IPS-NIHi7 (cell line): Measurements from ENCODE around the gene MGA.
A peak's percentile ranks its signal among the peaks of the same experiment; 100 is the strongest.
"Not testable (repeated sequence)": the region's sequence is repeated elsewhere in the genome, so short reads cannot be mapped to it uniquely, and the experiment has no call there.

ENCODE experiments used
- DNase-seq: peaks from one replicate; pipeline ENCODE4 v3.0.0; 2012; ENCODE audit warnings: mixed read lengths; ENCODE audit errors: extremely low spot score

Gene MGA

GRCh38 chr15:41714291-41714690, 54.1 kb downstream of the MGA start:
- DNase-seq = no peak

- DNase-seq = no peak
Measured at GRCh38 chr15:41716864-41717263, 56.7 kb downstream of the MGA start.

- no peak for DNase-seq
Measured at GRCh38 chr15:41727143-41727542, 66.9 kb downstream of the MGA start.

GRCh38 chr15:41728061-41728460, 67.9 kb downstream of the MGA start:
- not testable (repeated sequence) for DNase-seq

- no peak for DNase-seq
Measured at GRCh38 chr15:41730543-41730942, 70.3 kb downstream of the MGA start.

- no peak for DNase-seq
Measured at GRCh38 chr15:41732483-41732882, 72.3 kb downstream of the MGA start.

- no peak for DNase-seq
Measured at GRCh38 chr15:41734079-41734478, 73.9 kb downstream of the MGA start.

GRCh38 chr15:41735046-41735445, 74.8 kb downstream of the MGA start:
- DNase-seq = no peak

- not testable (repeated sequence) for DNase-seq
Measured at GRCh38 chr15:41735492-41735891, 75.3 kb downstream of the MGA start.

- DNase-seq = no peak
Measured at GRCh38 chr15:41746802-41747201, 86.6 kb downstream of the MGA start.

- DNase-seq = no peak
Measured at GRCh38 chr15:41756198-41756597, 96.0 kb downstream of the MGA start.

GRCh38 chr15:41772720-41773331, 112.6 kb downstream of the MGA start:
- peak; percentile 72 for DNase-seq

GRCh38 chr15:41773332-41773728, 113.1 kb downstream of the MGA start:
- no peak for DNase-seq

GRCh38 chr15:41773729-41774061, 113.5 kb downstream of the MGA start:
- no peak for DNase-seq

GRCh38 chr15:41774062-41774881, 114.1 kb downstream of the MGA start, which contains the start of gene MAPKBP1:
MAPKBP1 (plus strand) TSS chr15:41774484; CDS start chr15:41775276, 792 bp downstream.
- DNase-seq = peak; percentile 97

GRCh38 chr15:41774882-41775417, 114.7 kb downstream of the MGA start:
- no peak for DNase-seq

GRCh38 chr15:41775651-41776050, 115.4 kb downstream of the MGA start:
- no peak for DNase-seq

GRCh38 chr15:41777421-41777973, 117.3 kb downstream of the MGA start:
- no peak for DNase-seq

- no peak for DNase-seq
Measured at GRCh38 chr15:41778521-41778920, 118.3 kb downstream of the MGA start.

GRCh38 chr15:41779662-41780157, 119.5 kb downstream of the MGA start:
- DNase-seq = no peak

GRCh38 chr15:41780266-41780665, 120.1 kb downstream of the MGA start:
- no peak for DNase-seq

GRCh38 chr15:41780727-41781126, 120.5 kb downstream of the MGA start:
- no peak for DNase-seq
